ENCODE results near the gene ZNF683. TPM values are rescaled to one million over a fixed set of nuclear protein-coding genes. Genes with fewer than 3 reads are reported as not detected.

Gene ZNF683
- total RNA-seq, 1 donor from 2014 or later = 1.2 TPM

- TF ChIP-seq CTCF (IDR thresholded peaks at IDR 0.05) = no peak
- Histone ChIP-seq H3K4me3 (no peak overlapping the region), H3K4me1 (no peaks in the 10 kb centered on the region), H3K36me3 (peaks cover 10% of the 10 kb centered on the region), H3K27ac (no peak overlapping the region), H3K9me3 (no peaks in the 10 kb centered on the region), H3K27me3 (ENCODE audit: low read depth) (no peaks in the 10 kb centered on the region)
- intact Hi-C loops (cut with DNase I) = no loop called here
- DNase-seq = no peak
- ATAC-seq = no peak
These were observed 44.6 kb downstream of the ZNF683 start for GRCh38 chr1:26327956-26328362.

GRCh38 chr1:26324550-26324949, 48.0 kb downstream of the ZNF683 start:
- Histone ChIP-seq H3K36me3 (peaks cover 18% of the 10 kb centered on the region), H3K27me3 (ENCODE audit: low read depth) (no peaks in the 10 kb centered on the region), H3K27ac (no peak overlapping the region), H3K4me1 (peaks cover 12% of the 10 kb centered on the region), H3K4me3 (no peak overlapping the region), H3K9me3 (no peaks in the 10 kb centered on the region)
- TF ChIP-seq CTCF (IDR thresholded peaks at IDR 0.05) = no peak
- ATAC-seq (no peak), DNase-seq (no peak)
- intact Hi-C loops (cut with DNase I) = no loop called here

- DNase-seq (no peak), ATAC-seq (no peak)
- intact Hi-C loops (cut with DNase I) = no loop called here
- no peaks in the 10 kb centered on the region for H3K9me3 ChIP-seq
- peaks cover 18% of the 10 kb centered on the region for H3K36me3 ChIP-seq
- no peak overlapping the region for H3K27ac ChIP-seq
- H3K4me1 ChIP-seq = peaks cover 12% of the 10 kb centered on the region
- TF ChIP-seq CTCF (IDR thresholded peaks at IDR 0.05) = no peak
- no peaks in the 10 kb centered on the region for H3K27me3 ChIP-seq (ENCODE audit: low read depth)
- no peak overlapping the region for H3K4me3 ChIP-seq
These were observed 49.2 kb downstream of the ZNF683 start for GRCh38 chr1:26323382-26323781.

GRCh38 chr1:26322042-26322331, 50.6 kb downstream of the ZNF683 start:
- H3K4me1 ChIP-seq = peaks cover 12% of the 10 kb centered on the region
- no peak overlapping the region for H3K27ac ChIP-seq
- TF ChIP-seq CTCF (IDR thresholded peaks at IDR 0.05) = no peak
- no peaks in the 10 kb centered on the region for H3K27me3 ChIP-seq (ENCODE audit: low read depth)
- no peaks in the 10 kb centered on the region for H3K9me3 ChIP-seq
- intact Hi-C loops (cut with DNase I) = no loop called here
- H3K36me3 ChIP-seq = peaks cover 18% of the 10 kb centered on the region
- DNase-seq (no peak), ATAC-seq (no peak)
- H3K4me3 ChIP-seq = no peak overlapping the region

GRCh38 chr1:26321315-26322041, 51.1 kb downstream of the ZNF683 start:
- Histone ChIP-seq H3K4me3 (peak overlapping the region; percentile 9), H3K27ac (peak overlapping the region; percentile 21), H3K9me3 (no peaks in the 10 kb centered on the region), H3K4me1 (peaks cover 16% of the 10 kb centered on the region), H3K27me3 (ENCODE audit: low read depth) (no peaks in the 10 kb centered on the region), H3K36me3 (peaks cover 18% of the 10 kb centered on the region)
- TF ChIP-seq CTCF (IDR thresholded peaks at IDR 0.05) = peak; percentile 91
- intact Hi-C loops (cut with DNase I) = no loop called here
- peak; percentile 93 for DNase-seq
- ATAC-seq = peak; percentile 86 to 92

Measured in lower lobe of right lung (tissue), 2 donors.